GM19452 (cell line): ENCODE results near the gene SH3PXD2B.
"Not testable (repeated sequence)": the region's sequence is repeated elsewhere in the genome, so short reads cannot be mapped to it uniquely, and the experiment has no call there.

Experiments used
- ATAC-seq: cut with Tn5 transposase; IDR thresholded peaks from one replicate; pipeline ENCODE4 v1.9.1; 2021; ENCODE audit not compliant: unreplicated experiment

Gene SH3PXD2B

DNA sequence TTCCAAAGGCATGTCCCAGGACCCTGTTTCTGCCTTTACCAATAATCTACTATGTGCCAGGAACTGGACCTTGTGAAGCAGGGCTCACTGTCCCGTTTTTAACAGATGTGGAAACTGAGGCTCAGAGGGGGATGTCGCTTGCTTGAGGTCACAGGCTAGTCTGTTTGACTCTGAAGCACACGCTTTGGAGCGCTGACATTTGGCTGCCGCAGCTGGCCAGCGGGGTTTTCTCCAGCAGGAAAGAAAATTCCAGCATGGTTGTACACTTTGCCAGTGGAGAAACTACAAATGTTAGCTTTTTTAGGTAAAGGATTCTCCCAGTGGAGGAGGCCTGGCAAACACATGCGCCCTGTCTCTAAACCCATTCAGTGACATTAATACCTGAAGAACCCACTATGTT is 50.5 kb downstream of the SH3PXD2B start:
- no peak for ATAC-seq

DNA sequence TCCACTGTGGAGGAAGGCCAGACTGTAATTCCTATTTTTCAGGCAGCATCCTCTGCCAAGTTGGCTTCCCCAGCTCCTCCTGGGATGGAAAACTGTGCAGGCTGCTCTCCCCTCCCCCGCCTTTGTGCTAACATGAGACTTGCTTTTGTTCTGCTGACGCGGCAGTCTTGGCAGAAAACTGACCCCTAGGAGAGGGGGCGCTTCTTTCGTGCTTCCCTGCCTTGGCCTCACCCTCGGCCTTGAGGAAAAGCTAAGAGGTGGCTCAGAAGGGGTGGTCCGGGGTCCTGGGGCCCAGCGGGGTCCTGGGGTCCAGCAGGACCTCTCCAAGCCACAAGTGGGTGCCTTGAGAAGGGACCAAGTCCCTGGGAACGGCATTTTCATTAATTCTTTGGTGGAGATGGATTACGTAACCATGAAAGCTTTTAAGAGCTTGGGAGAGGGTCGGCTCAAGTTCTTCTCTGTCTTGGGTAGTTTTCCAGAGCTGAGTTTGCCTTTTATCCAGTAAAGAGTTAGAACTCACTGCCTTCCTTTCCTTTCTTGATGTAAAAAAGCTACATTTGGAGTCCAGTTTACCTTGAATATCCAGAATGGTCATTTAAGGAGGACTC is 51.0 kb downstream of the SH3PXD2B start:
- no peak for ATAC-seq

DNA sequence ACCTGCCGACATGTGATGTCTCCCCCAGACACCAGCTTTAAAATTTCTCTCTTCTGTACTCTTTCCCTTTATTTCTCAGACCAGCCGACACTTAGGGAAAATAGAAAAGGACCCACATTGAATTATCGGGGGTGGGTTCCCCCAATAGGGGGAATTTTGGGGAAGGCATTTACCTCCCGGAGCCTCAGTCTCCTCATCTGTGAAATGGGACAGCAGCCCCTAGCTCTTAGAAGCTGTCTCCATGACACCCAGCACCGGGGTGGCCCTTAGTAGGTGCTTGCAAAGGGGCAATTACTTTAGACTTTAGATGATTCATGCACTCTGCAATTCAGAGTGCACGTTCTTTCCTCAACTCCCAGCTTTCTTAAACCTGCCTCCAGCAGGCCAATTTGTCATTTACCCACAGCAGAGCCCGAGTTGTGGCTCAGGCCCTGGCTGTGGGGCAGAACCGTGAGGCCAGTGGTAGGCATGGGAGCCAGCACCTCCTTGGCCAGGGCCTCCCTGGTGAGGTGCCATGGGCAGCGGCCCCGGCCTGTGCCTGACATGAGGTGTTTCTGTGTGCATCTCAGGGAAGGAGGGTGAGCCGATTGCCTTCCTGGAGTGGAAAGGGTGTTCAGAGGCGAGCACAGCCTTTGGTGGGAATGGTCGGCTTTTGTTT is 51.7 kb downstream of the SH3PXD2B start:
- ATAC-seq = no peak

DNA sequence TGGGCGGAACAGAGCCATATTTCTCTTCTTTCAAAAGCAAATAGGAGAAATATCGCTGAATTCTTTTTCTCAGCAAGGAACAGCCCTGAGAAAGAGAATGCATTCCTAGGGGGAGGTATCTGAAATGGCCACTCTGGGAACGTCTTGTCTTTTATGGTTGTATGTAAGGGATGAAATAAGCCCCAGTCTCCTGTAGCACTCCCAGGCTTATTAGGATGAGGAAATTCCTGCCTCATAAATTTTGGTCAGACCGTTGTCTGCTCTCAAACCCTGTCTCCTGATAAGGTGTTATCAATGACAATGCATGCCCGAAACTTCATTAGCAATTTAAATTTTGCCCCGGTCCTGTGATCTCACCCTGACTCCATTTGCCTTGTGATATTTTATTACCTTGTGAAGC is 52.3 kb downstream of the SH3PXD2B start:
- not testable (repeated sequence) for ATAC-seq

DNA sequence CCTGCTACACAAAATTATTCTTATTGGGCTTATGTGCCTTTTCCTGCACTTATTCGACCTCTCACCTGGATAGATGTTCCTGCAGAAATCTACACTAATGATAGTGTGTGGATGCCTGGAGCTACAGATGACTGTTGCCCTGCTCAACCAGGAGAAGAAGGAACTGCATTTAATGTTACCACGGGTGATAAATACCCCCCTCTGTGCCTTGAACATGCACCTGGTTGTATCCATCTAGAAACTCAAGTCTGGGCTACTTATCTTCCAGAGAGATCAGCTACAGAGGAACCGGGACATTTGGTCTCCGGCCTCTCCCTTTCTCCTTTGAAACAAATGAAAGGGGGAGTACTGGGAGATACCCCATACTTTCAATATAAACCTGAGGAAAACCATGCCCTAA is 54.5 kb downstream of the SH3PXD2B start:
- no peak for ATAC-seq

DNA sequence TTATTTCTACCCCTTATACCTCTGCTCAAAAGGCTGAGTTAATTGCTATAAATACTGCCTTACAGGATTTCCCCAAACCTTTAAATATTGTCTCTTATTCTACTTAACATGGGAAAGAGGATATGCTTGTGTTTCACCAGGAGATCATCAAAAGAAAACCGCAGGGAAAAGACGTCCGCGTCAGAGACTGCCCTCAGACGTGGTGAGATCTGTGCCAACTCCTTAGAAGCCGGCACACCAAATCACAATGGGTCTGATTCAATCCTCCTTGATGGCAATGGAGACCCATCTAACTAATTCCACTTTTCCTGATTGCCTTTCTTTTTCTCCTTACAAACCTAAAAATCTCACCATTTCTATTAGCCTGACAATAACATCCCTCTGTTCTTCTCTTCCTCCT is 55.0 kb downstream of the SH3PXD2B start:
- ATAC-seq = no peak

DNA sequence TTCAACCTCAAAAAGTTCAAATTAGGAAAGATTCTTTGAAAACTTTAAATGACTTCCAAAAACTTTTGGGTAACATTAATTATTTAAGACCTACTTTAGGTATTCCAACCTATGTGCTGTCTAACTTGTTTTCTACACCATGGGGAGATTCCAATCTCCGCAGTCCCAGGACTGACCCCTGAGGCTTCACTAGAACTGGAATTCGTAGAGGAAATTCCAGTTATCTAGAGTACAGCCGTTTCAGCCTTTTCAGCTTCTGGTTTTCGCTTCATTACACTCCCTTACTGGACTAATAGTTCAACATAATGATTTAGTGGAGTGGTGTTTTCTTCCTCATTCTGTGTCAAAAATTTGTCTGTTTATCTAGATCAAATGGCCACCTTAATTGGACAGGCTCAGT is 55.7 kb downstream of the SH3PXD2B start:
- ATAC-seq = not testable (repeated sequence)

DNA sequence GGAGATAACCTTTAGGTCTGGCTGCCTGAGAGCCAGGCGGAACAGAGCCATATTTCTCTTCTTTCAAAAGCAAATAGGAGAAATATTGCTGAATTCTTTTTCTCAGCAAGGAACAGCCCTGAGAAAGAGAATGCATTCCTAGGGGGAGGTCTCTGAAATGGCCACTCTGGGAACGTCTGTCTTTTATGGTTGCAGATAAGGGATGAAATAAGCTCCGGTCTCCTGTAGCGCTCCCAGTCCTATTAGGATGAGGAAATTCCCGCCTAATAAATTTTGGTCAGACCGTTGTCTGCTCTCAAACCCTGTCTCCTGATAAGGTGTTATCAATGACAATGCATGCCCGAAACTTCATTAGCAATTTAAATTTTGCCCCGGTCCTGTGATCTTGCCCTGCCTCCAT is 57.3 kb downstream of the SH3PXD2B start:
- not testable (repeated sequence) for ATAC-seq

DNA sequence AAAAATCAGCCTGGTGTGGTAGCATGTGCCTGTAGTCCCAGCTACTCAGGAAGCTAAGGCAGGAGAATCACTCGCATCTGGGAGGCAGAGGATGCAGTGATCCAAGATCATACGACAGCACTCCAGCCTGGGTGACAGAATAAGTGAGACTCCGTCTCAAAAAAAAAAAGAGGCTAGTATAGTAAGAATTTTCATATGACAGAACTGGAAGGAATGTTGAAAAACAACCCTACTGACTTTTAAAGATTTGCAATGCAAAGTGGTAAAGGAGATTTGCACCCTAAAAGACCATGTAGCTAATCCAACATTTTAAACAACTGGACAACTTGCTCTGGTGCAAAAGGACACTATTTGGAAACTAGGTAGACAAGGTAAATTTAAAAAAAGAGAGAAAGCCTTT is 58.1 kb downstream of the SH3PXD2B start:
- no peak for ATAC-seq

DNA sequence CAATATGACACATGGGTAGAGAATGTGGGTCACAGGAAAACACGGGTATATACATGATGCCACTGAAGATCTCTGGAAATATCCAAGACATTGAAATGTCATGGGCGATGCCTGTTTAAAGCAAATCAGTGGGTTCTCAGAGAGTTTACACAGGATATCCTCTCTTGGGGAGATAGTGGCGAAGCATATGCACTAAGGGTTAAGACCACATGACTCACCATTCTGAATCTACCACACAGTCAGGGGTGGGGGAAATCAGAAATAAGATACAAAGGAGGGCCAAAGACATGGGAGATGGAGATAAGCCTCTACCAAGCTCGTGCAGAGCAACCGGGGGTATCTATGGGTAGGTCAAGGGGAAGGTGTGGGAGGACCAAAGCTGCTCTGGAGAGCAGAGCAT is 58.8 kb downstream of the SH3PXD2B start:
- no peak for ATAC-seq

DNA sequence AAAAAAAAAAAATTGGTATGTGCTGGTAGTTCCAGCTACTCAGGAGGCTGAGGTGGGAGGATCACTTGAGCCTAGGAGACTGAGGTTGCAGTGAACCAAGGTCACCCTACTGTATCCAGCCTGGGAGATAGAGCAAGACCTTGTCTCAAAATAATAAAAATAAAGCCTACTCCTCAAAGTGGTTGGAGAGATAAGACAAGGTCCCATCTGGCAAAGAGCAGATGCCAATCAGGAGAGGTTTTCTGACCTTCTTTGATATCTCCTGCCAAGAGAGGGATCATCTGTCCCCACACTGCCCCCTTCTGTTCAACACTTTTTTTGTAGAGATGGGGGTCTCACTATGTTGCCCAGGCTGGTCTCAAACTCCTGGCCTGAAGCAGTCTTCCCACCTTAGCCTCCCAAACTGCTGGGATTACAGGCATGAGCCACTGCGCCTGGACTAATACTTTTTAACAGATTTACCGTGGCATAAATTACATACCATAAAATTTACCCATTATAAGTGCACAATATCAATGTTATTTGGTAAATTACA is 64.7 kb downstream of the SH3PXD2B start:
- ATAC-seq = no peak

DNA sequence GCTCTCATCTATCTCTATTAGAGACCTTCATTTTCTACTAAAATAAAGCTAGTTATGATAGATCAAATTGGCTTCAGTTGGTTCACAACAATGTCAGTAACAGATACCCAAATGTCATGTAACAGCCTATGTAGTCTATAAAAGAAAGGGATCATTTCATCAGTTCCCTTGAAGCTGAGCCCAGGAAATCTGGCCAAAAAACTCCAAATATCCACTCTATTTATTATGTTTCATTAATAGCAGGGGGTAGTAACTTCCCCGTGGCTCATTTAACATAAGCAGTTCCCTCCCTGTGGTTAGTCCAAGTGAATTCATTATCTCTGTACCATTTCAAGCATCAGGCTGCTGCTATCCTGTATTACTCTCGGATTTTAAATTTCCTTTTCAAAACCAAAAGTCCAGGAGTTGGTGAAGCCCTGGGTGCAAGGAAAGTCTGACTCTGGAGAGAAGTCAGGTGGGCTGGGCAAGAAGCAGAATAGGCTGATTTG is 66.0 kb downstream of the SH3PXD2B start:
- ATAC-seq = no peak

DNA sequence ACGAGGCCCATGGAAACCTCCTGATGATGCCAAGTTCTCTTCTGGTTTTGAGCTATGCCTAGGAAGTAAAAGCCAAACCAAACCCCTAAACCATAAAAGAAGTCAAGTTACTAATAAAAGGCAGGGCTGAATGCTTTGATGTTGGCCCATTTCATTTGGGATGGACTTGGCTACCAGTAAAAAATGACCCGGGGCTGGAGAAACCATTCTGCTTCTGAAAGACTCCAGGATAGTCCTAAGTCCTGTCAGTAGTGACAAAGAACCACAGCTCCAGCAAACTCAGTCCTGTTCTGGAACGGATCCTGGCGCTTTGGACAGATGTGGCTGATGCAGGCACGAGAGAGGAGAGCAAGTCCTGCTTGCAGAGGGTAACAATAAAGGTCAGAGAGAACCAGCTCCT is 68.6 kb downstream of the SH3PXD2B start:
- no peak for ATAC-seq

DNA sequence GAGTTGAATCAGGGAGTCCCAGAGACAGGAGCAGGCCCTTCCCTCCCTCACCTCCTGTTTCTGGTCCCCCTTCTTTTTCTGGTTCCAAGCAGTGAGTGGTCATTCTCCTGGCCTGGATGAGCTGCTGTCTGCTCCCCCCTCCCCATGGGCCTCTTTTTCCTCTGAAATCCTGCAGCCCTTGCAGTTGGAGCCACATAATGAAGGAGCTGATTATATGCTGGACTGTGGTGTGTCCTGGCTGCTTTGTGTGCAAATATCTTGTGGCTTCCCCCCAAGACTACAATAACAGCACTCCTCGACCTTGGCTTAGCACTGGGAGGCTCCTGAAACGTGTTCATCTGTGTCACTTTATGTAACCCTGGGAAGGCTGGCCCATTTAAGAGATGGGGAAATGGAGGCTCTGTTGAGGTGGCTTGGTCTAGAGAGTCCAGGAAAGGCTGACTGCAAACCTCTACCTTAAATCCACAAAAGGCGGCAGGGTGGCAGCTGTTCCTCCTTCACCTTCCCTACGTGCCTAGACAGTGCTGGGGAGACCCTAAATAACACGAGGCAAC is 69.2 kb downstream of the SH3PXD2B start:
- ATAC-seq = no peak

DNA sequence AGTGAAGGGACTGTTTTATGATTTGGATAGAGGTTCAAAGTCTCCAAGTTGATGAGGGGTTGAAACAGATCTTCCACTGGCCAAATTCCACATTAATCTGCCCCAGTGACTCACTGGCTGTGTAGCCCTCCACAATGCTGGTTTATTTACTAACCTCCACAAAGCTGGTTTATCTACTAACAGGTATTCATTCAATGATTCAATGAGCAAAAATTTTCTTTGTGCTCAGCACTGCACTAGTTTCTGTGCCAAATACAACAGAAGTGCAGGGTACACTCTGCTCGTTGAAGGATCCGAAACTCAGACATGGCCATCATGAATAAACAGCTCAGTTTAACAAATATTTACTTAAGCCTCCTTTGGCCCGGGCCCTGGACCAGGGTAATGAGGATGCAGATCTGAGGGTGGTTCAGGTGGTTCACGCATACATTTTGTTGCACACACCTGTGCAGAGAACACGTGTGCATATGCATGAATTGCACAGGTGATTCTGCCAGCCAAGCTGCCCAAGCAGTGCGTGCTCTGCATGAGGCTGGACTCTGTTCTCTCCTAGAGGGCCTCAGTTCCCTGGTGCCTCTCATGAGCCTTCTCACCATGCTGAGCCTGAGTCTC is 71.0 kb downstream of the SH3PXD2B start:
- ATAC-seq = no peak

DNA sequence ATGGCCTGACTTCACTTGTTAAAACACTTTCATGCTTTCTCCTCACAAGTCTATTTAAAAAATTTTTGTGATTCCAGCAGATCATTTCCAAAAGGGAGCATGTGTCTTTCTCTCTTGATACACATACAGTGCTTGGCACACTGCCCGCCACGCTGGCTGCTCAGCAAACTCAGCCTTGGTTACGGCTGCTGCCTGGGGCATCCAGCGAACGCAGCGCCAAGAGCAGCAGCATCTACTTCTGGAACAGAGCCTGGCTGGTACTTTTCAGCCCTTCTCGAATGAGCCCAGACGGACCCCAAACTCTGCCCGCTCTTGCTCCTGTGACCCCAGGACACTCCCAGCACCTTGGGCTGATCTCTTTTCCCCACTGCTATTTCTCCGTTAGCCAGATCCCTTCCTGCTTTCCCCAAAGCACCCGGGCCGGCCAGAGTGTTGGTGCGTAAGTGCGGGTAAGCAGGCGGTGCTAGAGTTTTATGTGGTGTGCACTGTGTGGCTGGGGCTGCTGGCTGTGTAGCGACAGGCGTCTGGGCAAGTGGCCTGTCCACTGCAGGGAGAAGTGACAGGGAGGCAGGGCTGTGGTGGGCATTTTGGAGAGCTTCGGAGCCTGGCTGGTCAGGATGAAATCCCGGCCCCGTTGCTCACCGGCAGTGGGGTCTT is 73.2 kb downstream of the SH3PXD2B start:
- no peak for ATAC-seq

DNA sequence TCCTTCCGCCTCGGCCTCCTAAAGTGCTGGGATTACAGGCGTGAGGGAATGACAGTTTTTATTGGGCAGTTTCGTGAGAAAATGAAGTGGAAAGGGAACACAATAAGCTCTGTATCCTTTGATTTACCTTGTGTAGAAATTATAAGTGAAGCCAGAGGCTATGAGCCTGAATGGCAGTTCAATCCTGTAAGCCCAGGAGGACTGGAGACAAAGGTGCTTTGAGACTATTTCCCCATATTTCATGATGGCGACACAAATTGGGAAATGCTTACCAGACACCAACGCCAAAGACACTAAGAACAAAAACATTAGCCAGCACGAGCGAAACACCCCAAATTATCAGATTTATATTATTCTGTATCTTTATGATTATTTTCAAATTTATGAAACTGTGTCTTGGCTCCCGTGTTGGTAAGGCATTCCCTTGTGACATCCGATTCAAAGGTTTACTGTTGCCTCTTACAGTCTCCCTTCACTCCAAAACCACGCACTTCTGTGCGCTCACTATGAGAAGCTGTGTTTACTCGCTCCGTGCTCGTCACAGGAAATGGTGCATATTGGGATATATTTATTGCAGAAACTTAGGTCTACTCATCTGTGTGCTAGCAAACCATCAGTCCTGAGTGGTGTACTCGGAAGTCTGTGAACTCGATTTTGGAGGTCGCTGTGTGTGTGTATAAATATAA is 73.9 kb downstream of the SH3PXD2B start:
- ATAC-seq = no peak

DNA sequence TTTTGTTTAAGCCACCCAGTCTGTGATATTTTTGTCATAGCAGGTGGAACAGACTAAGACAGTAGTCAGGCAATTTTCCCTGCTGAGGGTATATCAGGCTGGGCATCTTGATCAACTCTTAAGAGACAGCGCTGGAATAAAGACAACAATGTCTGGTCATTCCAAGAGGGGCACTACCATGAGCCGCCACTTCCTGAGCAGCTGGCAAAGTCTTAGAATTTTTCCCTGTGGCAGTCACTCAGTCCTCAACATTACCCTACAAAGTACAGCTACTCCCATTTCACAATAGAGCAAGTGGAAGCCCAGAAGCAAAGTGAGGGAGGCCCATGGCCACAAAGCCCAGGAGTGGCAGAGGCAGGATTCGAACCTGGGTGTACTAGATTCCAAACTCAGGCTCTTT is 74.8 kb downstream of the SH3PXD2B start:
- no peak for ATAC-seq

DNA sequence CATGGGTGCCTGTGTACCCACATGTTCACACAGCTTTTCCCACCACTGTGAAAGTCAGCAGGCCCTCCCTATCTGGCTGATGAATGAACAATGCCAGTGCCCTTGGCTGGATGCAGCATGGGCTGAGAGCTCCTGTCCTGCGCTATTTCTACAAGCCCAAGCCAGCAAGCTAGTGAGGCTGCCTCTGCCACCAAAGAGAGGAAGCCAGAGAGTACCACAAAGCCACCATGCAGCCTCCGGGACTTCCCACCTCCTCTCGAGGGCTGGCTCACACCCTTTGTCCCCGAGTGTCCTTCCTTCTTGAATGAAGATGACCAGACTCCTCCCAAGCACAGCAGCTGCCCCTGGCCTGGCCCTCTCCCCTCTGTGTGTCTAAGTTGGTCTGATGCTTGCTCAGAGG is 76.5 kb downstream of the SH3PXD2B start:
- no peak for ATAC-seq

DNA sequence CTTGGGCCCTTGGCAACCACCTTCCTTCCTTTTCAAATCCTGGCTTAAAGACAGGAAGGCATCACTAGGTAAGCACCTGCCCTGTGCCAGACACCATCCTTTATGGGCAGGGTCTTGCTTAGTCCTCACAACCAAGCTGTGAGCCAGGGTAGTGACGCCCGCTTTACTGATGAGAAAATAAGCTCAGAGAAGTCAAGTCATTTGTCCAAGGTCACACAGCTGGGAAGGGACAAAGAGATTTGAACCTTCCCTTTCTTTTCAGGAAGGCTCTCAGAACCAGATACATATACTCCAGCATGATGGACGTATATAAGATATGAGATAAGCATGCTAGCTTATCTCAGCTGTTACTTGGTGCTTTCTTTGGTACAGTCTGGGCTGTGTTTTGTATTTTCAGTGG is 76.9 kb downstream of the SH3PXD2B start:
- no peak for ATAC-seq

DNA sequence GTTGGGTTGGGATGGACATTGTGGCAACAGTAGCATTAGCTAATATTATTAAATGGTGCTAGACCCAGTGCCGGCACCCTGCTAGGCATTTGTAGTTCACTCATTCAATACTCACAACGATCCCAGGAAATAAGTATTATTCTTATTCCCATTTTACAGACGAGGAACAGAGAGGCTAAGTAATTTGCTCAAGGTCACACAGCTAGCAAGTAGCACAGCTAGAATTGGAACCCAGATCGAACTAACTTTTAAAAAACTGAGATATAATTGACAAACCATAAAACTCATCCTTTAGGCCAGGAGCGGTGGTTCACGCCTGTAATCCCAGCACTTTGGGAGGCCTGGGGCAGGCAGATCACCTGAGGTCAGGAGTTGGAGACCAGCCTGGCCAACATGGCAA is 79.5 kb downstream of the SH3PXD2B start:
- no peak for ATAC-seq
